Gastrocnemius medialis (tissue), 4 donors: ENCODE data around the gene CCDC40. TPM values are rescaled to one million over a fixed set of nuclear protein-coding genes. Genes with fewer than 3 reads are reported as not detected.

Experiments
- ATAC-seq, 2 donors: fragments of 150-250 bp; one replicate each; pipeline ENCODE4 v1.9.1; 2016
- DNase-seq, 2 donors: peaks; one replicate each; pipeline ENCODE4 v3.0.0-alpha.2; 2019
- H3K27ac ChIP-seq, 4 donors: fragments of 200-600 bp; sonication (generic); 1 replicate in 1 of 4; 2 replicates in 3 of 4; pipeline ENCODE4 v1.5.1; 2016 to 2018; ENCODE audit warnings: mild to moderate bottlenecking in 2 of 4, moderate library complexity in 1 of 4
- H3K27me3 ChIP-seq, 3 donors: fragments of 200-600 bp; sonication (generic) in 2 of 3; 1 replicate in 1 of 3; 2 replicates in 2 of 3; pipeline versions ENCODE4 v1.5.1 to v1.6.0; 2016 to 2019; ENCODE audit warnings: mild to moderate bottlenecking in 1 of 3, moderate library complexity in 1 of 3
- H3K36me3 ChIP-seq, 2 donors: fragments of 200-600 bp; sonication (generic) in 1 of 2; one replicate each; pipeline ENCODE4 v1.5.1; 2017 to 2018
- H3K4me1 ChIP-seq, 2 donors: fragments of 200-600 bp; sonication (generic) in 1 of 2; one replicate each; pipeline ENCODE4 v1.5.1; 2016 to 2017; ENCODE audit warnings: mild to moderate bottlenecking in 2 of 2
- H3K4me3 ChIP-seq, 4 donors: fragments of 200-600 bp; sonication (generic) in 3 of 4; 1 replicate in 1 of 4; 2 replicates in 3 of 4; pipeline ENCODE4 v1.5.1; 2016 to 2019; ENCODE audit warnings: mild to moderate bottlenecking in 2 of 4
- H3K9me3 ChIP-seq, 3 donors: fragments of 200-600 bp; sonication (generic) in 2 of 3; 1 replicate in 1 of 3; 2 replicates in 2 of 3; pipeline ENCODE4 v1.5.1; 2016 to 2019
- CTCF ChIP-seq, 5 experiments: fragments of 450-650 bp in 3 of 5; fragments of 200-600 bp in 2 of 5; sonication (generic) in 2 of 5; IDR thresholded peaks in 4 of 5; conservative IDR thresholded peaks in 1 of 5; 1 replicate in 4 of 5; 2 replicates in 1 of 5; pipeline ENCODE4 v1.5.1; 2016 to 2019; ENCODE audit warnings: antibody characterized with exemption in 5 of 5, mild to moderate bottlenecking in 3 of 5, moderate library complexity in 3 of 5
- POLR2A ChIP-seq, 2 donors: fragments of 450-650 bp; IDR thresholded peaks; one replicate each; pipeline ENCODE4 v1.6.1; 2017; ENCODE audit warnings: antibody characterized with exemption in 2 of 2, mild to moderate bottlenecking in 2 of 2, moderate library complexity in 2 of 2
- in situ Hi-C, 4 donors: fragments of 200-750 bp; cut with MboI; loops; one replicate each; pipeline versions ENCODE4 v1.15.0 to v1.8.0; 2017; ENCODE audit warnings: low sequenced_read_pairs in 4 of 4
- intact Hi-C: fragments of 100-400 bp; cut with DNase I; formaldehyde crosslinking; loops from one replicate; pipeline ENCODE4 v1.15.1; 2023; ENCODE audit warnings: low total_unique reads
- total RNA-seq, 4 donors: library from RNA; depleted of rRNA; stranded (reverse); fragments of >200 nt; gene quantifications; one replicate each; pipeline versions ENCODE4 v1.1.0 to v1.2.3, GENCODE V29; 2016

CCDC40 gene
- total RNA-seq, 4 donors from 2014 or later: 0.18 to 2.1 (median 1.1) TPM

GRCh38 chr17:80114758-80115157, 78.3 kb downstream of the CCDC40 start:
- no peaks in the 10 kb centered on the region for H3K4me1 ChIP-seq
- TF ChIP-seq POLR2A (IDR thresholded peaks at IDR 0.05): no peak
- no peak for TF ChIP-seq CTCF (IDR thresholded peaks at IDR 0.05 in 4 of 5, conservative IDR thresholded peaks at IDR 0.05 in 1 of 5)
- DNase-seq: no peak
- intact Hi-C loops (no loop called here), in situ Hi-C loops (no loop called here)
- H3K27me3 ChIP-seq: no peaks in the 10 kb centered on the region
- no peaks in the 10 kb centered on the region for H3K9me3 ChIP-seq
- H3K36me3 ChIP-seq: peaks cover 0 to 14% of the 10 kb centered on the region in 2 donors
- ATAC-seq: no peak
- H3K27ac ChIP-seq: no peak overlapping the region
- no peak overlapping the region for H3K4me3 ChIP-seq

GRCh38 chr17:80115159-80115558, 78.7 kb downstream of the CCDC40 start:
- no peak for ATAC-seq
- intact Hi-C loops: no loop called here
- H3K36me3 ChIP-seq: peaks cover 0 to 14% of the 10 kb centered on the region in 2 donors

GRCh38 chr17:80116276-80116920, 80.0 kb downstream of the CCDC40 start:
- no peak for ATAC-seq

More at GRCh38 chr17:80115159-80115558, 78.7 kb downstream of the CCDC40 start:
- in situ Hi-C loops: no loop called here
- no peak for TF ChIP-seq POLR2A (IDR thresholded peaks at IDR 0.05)
- TF ChIP-seq CTCF (IDR thresholded peaks at IDR 0.05 in 4 of 5, conservative IDR thresholded peaks at IDR 0.05 in 1 of 5): no peak
- no peak for DNase-seq
- no peaks in the 10 kb centered on the region for H3K4me1 ChIP-seq
- H3K9me3 ChIP-seq: no peaks in the 10 kb centered on the region
- H3K4me3 ChIP-seq: no peak overlapping the region
- no peak overlapping the region for H3K27ac ChIP-seq
- no peaks in the 10 kb centered on the region for H3K27me3 ChIP-seq

GRCh38 chr17:80116921-80117380, 80.5 kb downstream of the CCDC40 start:
- in situ Hi-C loops (no loop called here), intact Hi-C loops (no loop called here)
- no peaks in the 10 kb centered on the region for H3K9me3 ChIP-seq
- no peak overlapping the region for H3K27ac ChIP-seq
- TF ChIP-seq CTCF (IDR thresholded peaks at IDR 0.05 in 4 of 5, conservative IDR thresholded peaks at IDR 0.05 in 1 of 5): no peak
- TF ChIP-seq POLR2A (IDR thresholded peaks at IDR 0.05): no peak
- no peak for ATAC-seq
- DNase-seq: no peak
- no peaks in the 10 kb centered on the region for H3K4me1 ChIP-seq
- H3K4me3 ChIP-seq: no peak overlapping the region
- H3K36me3 ChIP-seq: peaks cover 0 to 14% of the 10 kb centered on the region in 2 donors
- H3K27me3 ChIP-seq: no peaks in the 10 kb centered on the region

More at GRCh38 chr17:80116276-80116920, 80.0 kb downstream of the CCDC40 start:
- H3K36me3 ChIP-seq: peaks cover 0 to 14% of the 10 kb centered on the region in 2 donors
- no peaks in the 10 kb centered on the region for H3K9me3 ChIP-seq
- TF ChIP-seq POLR2A (IDR thresholded peaks at IDR 0.05) (no peak), CTCF (IDR thresholded peaks at IDR 0.05 in 4 of 5, conservative IDR thresholded peaks at IDR 0.05 in 1 of 5) (no peak)
- in situ Hi-C loops: no loop called here
- no peak for DNase-seq
- intact Hi-C loops: no loop called here
- H3K4me3 ChIP-seq: no peak overlapping the region
- H3K27ac ChIP-seq: no peak overlapping the region
- H3K4me1 ChIP-seq: no peaks in the 10 kb centered on the region
- H3K27me3 ChIP-seq: no peaks in the 10 kb centered on the region
